Upper lobe of right lung (tissue), 1 donor: ENCODE results near the gene OR52K2. TPM values are rescaled to one million over a fixed set of nuclear protein-coding genes. Genes with fewer than 3 reads are reported as not detected.

ENCODE experiments used
- ATAC-seq: fragments of 200-7000 bp; cut with Tn5 transposase; one replicate; pipeline ENCODE4 v1.9.1; 2020; ENCODE audit warnings: mild to moderate bottlenecking, moderate library complexity
- DNase-seq: peaks from one replicate; pipeline ENCODE4 v3.0.0-alpha.2; 2020
- H3K27ac ChIP-seq: fragments of 200-600 bp; one replicate; pipeline ENCODE4 v1.8.0; 2022
- H3K27me3 ChIP-seq: fragments of 200-600 bp; one replicate; pipeline ENCODE4 v1.8.0; 2022; ENCODE audit warnings: mild to moderate bottlenecking
- H3K36me3 ChIP-seq: fragments of 200-600 bp; one replicate; pipeline ENCODE4 v1.8.0; 2022
- H3K4me1 ChIP-seq: fragments of 200-600 bp; one replicate; pipeline ENCODE4 v1.8.0; 2022
- H3K4me3 ChIP-seq: fragments of 200-600 bp; one replicate; pipeline ENCODE4 v1.8.0; 2022; ENCODE audit warnings: mild to moderate bottlenecking
- H3K9me3 ChIP-seq: fragments of 200-600 bp; one replicate; pipeline ENCODE4 v1.8.0; 2022
- CTCF ChIP-seq: fragments of 200-600 bp; IDR thresholded peaks from one replicate; pipeline ENCODE4 v1.8.0; 2022; ENCODE audit warnings: antibody characterized with exemption
- intact Hi-C: fragments of 100-400 bp; cut with DNase I; formaldehyde crosslinking; loops from one replicate; pipeline ENCODE4 v1.11.0; 2022
- total RNA-seq: library from RNA; stranded (reverse); fragmentation: NEBNext Ultra II Directional; extraction: Animal tissue kit (Norgen Biotek cat#: 25700); gene quantifications from one replicate; pipeline ENCODE4 v1.2.1, GENCODE V29; 2021
- donor health status: DM: no; HTN: yes; CAD: no; lungs with severe emphysema.

Gene OR52K2
- total RNA-seq, 1 donor from 2014 or later = not detected

DNA sequence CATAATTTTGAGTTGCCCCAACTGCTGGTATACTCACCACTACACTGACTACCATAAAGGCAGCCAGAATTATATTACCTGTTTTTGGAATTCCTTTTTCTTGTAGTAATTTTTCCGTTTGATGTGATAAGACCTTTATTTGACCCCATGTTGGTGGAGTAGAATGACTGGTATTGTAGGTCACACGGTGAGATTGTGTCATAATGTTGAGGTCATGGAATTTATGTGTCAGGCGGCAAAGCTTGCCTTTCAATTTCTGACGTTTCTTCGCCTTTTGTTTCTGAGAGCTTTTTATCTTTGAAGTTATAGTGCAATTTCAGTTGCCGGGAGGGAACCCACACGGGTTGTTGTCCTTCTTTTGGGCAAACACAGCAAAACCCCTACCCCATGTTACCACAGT, 46.4 kb downstream of the OR52K2 start:
- H3K4me3 ChIP-seq = no peak overlapping the region
- H3K27me3 ChIP-seq = peaks cover 4% of the 10 kb centered on the region
- no peaks in the 10 kb centered on the region for H3K36me3 ChIP-seq
- H3K4me1 ChIP-seq = no peaks in the 10 kb centered on the region
- DNase-seq (no peak), ATAC-seq (no peak)
- no peaks in the 10 kb centered on the region for H3K9me3 ChIP-seq
- intact Hi-C loops = loop anchor here (10.0 kb wide), 1 partner anchor 311 kb away; no protein-coding TSS in a partner anchor
- no peak overlapping the region for H3K27ac ChIP-seq
- TF ChIP-seq CTCF = no peak

DNA sequence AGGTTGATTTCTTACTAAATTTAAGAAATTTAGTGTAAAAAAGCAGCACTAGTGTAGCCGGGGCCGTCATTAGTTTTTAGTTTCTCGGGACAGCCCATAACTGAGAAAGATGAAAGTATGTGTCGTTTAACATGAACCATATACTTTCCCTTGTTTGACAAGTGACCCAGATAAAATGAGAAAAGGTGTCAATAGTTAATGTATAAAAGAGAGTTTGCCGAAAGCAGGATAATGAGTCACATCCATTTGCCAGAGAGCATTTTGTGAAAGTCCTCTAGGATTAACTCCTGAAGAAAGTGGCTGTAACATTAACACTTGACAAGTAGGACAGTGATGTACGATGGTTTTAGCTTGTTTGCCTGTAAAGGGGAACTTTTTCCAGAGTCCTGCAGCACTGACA, 46.9 kb downstream of the OR52K2 start:
- Histone ChIP-seq H3K4me3 (no peak overlapping the region), H3K36me3 (no peaks in the 10 kb centered on the region), H3K27ac (no peak overlapping the region), H3K9me3 (no peaks in the 10 kb centered on the region), H3K27me3 (peaks cover 4% of the 10 kb centered on the region), H3K4me1 (no peaks in the 10 kb centered on the region)
- TF ChIP-seq CTCF = no peak
- ATAC-seq (no peak), DNase-seq (no peak)
- intact Hi-C loops = loop anchor here (10.0 kb wide), 1 partner anchor 311 kb away; no protein-coding TSS in a partner anchor

- no peak overlapping the region for H3K27ac ChIP-seq
- ATAC-seq (no peak), DNase-seq (no peak)
- H3K27me3 ChIP-seq = peaks cover 4% of the 10 kb centered on the region
- no peaks in the 10 kb centered on the region for H3K9me3 ChIP-seq
- H3K4me1 ChIP-seq = no peaks in the 10 kb centered on the region
- TF ChIP-seq CTCF = no peak
- no peak overlapping the region for H3K4me3 ChIP-seq
- no peaks in the 10 kb centered on the region for H3K36me3 ChIP-seq
- intact Hi-C loops = loop anchor here (10.0 kb wide), 1 partner anchor 312 kb away; no protein-coding TSS in a partner anchor
Observed at GRCh38 chr11:4496557-4497248, 47.6 kb downstream of the OR52K2 start.

Other genes starting within 250 kb of the OR52K2 start
- not detected for gene OR52B4, start 80.9 kb upstream of the OR52K2 start, total RNA-seq
- 34.1 TPM for gene TRIM21, start 55.6 kb upstream of the OR52K2 start, total RNA-seq
- 0.12 TPM for gene OR52K1, start 33.4 kb downstream of the OR52K2 start, total RNA-seq
- gene OR52M1, start 95.9 kb downstream of the OR52K2 start, total RNA-seq = not detected
- not detected for gene OR52I2, start 132.4 kb downstream of the OR52K2 start, total RNA-seq
- gene OR52I1, start 144.7 kb downstream of the OR52K2 start, total RNA-seq = not detected
- 12.4 TPM for gene TRIM68, start 158.9 kb downstream of the OR52K2 start, total RNA-seq
- gene OR51D1, start 188.2 kb downstream of the OR52K2 start, total RNA-seq = not detected
- not detected for gene OR51E1, start 194.7 kb downstream of the OR52K2 start, total RNA-seq
- not detected for gene OR51E2, start 248.6 kb downstream of the OR52K2 start, total RNA-seq